Activated T-cell treated with anti-CD3 and anti-CD28 coated beads, Interleukin-2, amount 50 U/mL, for 48 hours (primary cell): ENCODE data around the gene GMPR.

Source experiments
- DNase-seq, 2 experiments: peaks; one replicate each; pipeline ENCODE4 v3.0.0-alpha.2; 2020

The GMPR gene

GRCh38 chr6:16274885-16275589 is 36.6 kb downstream of the GMPR start:
- DNase-seq: no peak

- DNase-seq: peak; percentile 40 to 45
These were observed 39.0 kb downstream of the GMPR start for GRCh38 chr6:16277101-16277981.

GRCh38 chr6:16278048-16278724 is 39.8 kb downstream of the GMPR start:
- DNase-seq: no peak

- no peak for DNase-seq
These were observed 40.4 kb downstream of the GMPR start for GRCh38 chr6:16278750-16279149.

- no peak for DNase-seq
These were observed 40.9 kb downstream of the GMPR start for GRCh38 chr6:16279243-16279642.

- no peak for DNase-seq
These were observed 44.0 kb downstream of the GMPR start for GRCh38 chr6:16282370-16282769.

- no peak for DNase-seq
These were observed 46.1 kb downstream of the GMPR start for GRCh38 chr6:16284472-16284871.

- DNase-seq: no peak
These were observed 47.2 kb downstream of the GMPR start for GRCh38 chr6:16285467-16286150.

GRCh38 chr6:16286151-16286522 is 47.8 kb downstream of the GMPR start:
- peak; percentile 51 to 54 for DNase-seq

- DNase-seq: no peak
These were observed 49.8 kb downstream of the GMPR start for GRCh38 chr6:16288163-16288562.

- DNase-seq: no peak
These were observed 53.4 kb downstream of the GMPR start for GRCh38 chr6:16291739-16292138.

GRCh38 chr6:16292432-16292831 is 54.0 kb downstream of the GMPR start:
- DNase-seq: no peak

GRCh38 chr6:16292942-16293341 is 54.6 kb downstream of the GMPR start:
- DNase-seq: no peak

GRCh38 chr6:16294371-16294770 is 56.0 kb downstream of the GMPR start:
- no peak for DNase-seq

- no peak for DNase-seq
These were observed 56.7 kb downstream of the GMPR start for GRCh38 chr6:16295060-16295459.

- no peak for DNase-seq
These were observed 57.1 kb downstream of the GMPR start for GRCh38 chr6:16295471-16295870.

- DNase-seq: no peak
These were observed 57.8 kb downstream of the GMPR start for GRCh38 chr6:16296061-16296670.

- no peak for DNase-seq
These were observed 61.5 kb downstream of the GMPR start for GRCh38 chr6:16299861-16300260.

- DNase-seq: no peak
These were observed 63.1 kb downstream of the GMPR start for GRCh38 chr6:16301511-16301910.

GRCh38 chr6:16302721-16303552 is 64.5 kb downstream of the GMPR start:
- no peak for DNase-seq

GRCh38 chr6:16305246-16305725 is 66.9 kb downstream of the GMPR start:
- peak in 1 of 2 experiments; percentile 35 for DNase-seq

- DNase-seq: no peak
These were observed 67.4 kb downstream of the GMPR start for GRCh38 chr6:16305788-16306187.
